ENCODE measurements around the gene RSAD2.

The RSAD2 gene

DNA sequence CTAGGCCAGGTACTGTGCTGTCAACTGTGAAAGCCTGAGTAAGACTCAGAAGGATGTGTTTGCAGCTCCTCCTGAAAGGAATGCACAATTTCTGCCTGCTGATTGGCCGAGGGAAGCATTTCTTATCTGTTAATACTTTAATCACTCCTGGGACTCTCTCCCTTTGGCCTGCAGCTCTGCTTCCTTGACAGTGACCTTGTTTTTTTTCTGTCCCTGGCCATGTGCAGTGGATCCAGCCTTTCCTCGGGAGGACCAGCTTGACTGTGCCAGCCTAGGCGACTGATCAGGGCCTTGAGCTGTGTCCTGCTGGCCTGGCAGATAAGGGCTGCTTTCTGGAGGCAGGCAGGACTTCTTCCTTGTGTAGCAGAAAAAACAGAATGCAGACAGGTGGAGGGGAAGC, 49.6 kb downstream of the RSAD2 start:
- Mint-ChIP-seq H3K4me1 (peaks cover 69% of the 10 kb centered on the region), H3K9me3 (no peaks in the 10 kb centered on the region), H3K36me3 (ENCODE audit: low read depth) (peaks cover 16% of the 10 kb centered on the region), H3K27ac (peak overlapping the region; percentile 19 to 83 (median 32)), H3K27me3 (ENCODE audit: low read depth) (no peaks in the 10 kb centered on the region), H3K4me3 (no peak overlapping the region)
- TF ChIP-seq, protein P1, sequence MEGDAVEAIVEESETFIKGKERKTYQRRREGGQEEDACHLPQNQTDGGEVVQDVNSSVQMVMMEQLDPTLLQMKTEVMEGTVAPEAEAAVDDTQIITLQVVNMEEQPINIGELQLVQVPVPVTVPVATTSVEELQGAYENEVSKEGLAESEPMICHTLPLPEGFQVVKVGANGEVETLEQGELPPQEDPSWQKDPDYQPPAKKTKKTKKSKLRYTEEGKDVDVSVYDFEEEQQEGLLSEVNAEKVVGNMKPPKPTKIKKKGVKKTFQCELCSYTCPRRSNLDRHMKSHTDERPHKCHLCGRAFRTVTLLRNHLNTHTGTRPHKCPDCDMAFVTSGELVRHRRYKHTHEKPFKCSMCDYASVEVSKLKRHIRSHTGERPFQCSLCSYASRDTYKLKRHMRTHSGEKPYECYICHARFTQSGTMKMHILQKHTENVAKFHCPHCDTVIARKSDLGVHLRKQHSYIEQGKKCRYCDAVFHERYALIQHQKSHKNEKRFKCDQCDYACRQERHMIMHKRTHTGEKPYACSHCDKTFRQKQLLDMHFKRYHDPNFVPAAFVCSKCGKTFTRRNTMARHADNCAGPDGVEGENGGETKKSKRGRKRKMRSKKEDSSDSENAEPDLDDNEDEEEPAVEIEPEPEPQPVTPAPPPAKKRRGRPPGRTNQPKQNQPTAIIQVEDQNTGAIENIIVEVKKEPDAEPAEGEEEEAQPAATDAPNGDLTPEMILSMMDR (IDR thresholded peaks at IDR 0.05; ENCODE audit: unreplicated experiment in 3 of 3) = no peak

DNA sequence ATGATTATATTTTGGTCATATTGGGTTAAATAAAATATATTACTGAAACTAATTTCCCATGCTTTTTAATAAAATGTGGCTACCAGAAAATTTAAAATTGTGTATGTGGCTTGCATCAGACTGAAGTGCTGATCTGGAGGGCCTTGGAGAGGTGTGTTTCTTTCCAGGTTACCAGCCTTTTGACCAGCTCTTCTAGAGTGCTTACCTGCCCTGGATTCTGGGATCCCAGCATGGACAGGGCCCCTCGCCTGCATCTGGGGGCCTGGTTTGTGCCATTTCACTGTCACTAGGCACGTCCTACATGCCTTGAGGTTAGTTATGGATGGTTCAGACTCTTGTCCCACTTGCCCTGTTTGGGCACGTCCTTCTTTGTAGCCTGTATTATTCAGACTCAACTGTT, 50.2 kb downstream of the RSAD2 start:
- Mint-ChIP-seq H3K4me1 (peaks cover 68% of the 10 kb centered on the region), H3K4me3 (no peak overlapping the region), H3K36me3 (ENCODE audit: low read depth) (peaks cover 16% of the 10 kb centered on the region), H3K27me3 (ENCODE audit: low read depth) (no peaks in the 10 kb centered on the region), H3K9me3 (no peaks in the 10 kb centered on the region), H3K27ac (peak overlapping the region in 1 of 3 experiments; percentile 6)
- TF ChIP-seq, protein P1 (IDR thresholded peaks at IDR 0.05; ENCODE audit: unreplicated experiment in 3 of 3) = no peak

DNA sequence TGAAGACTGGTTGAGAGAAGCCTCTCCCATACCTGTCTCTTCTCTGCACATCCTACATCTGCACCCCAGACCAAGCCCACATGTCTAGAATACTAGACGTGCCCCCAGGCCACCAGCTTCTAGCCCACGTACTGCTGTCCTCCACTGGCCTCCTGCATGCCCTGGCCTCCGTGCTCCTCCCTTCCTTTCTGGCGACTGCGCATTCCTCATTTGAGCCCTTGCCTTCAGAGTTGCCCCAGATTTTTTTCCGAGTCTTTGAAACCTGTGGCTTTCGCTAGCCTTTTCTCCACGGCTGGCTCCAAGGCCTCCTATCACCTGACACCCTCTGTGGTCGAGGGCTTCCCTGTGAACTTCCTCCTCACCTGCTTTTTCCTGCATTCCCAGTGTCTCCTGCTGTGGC, 50.9 kb downstream of the RSAD2 start:
- Mint-ChIP-seq H3K4me1 (peaks cover 67% of the 10 kb centered on the region), H3K4me3 (no peak overlapping the region), H3K27ac (peak overlapping the region; percentile 6 to 76 (median 17)), H3K36me3 (ENCODE audit: low read depth) (peaks cover 16% of the 10 kb centered on the region), H3K9me3 (no peaks in the 10 kb centered on the region), H3K27me3 (ENCODE audit: low read depth) (no peaks in the 10 kb centered on the region)
- TF ChIP-seq, protein P1 (IDR thresholded peaks at IDR 0.05; ENCODE audit: unreplicated experiment in 3 of 3) = no peak

DNA sequence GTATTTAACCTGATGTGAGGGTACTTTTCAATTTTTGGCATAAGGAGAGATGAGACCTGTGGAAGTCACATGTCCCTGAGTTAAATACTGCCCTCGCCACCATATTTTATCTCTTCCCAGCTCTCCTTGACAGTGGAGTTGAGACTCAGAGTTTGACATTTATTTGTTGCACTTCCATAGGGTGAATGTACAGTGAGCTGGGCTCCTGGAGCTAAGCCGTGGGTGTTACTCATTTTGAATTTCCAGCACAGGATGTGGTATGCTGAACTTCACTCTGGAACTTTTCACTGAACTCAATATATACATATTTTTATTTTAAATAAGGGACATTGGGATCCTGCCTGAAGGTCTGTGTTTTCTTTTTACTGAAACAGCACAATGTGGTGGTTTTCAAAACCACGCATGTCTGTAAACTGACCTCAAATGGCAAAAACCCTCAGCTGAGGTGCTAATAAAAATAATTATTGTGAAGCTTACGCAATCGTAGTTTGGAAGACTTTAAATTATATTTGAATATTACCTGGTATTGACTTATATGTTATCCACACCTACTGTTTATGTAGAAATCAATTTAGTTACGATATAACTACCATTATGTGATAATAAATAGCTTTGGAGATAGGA, 51.7 kb downstream of the RSAD2 start:
- peaks cover 59% of the 10 kb centered on the region for H3K4me1 Mint-ChIP-seq
- TF ChIP-seq, protein P1 (IDR thresholded peaks at IDR 0.05; ENCODE audit: unreplicated experiment in 3 of 3) = no peak
- H3K36me3 Mint-ChIP-seq (ENCODE audit: low read depth) = peaks cover 16% of the 10 kb centered on the region
- peak overlapping the region; percentile 6 to 71 (median 31) for H3K27ac Mint-ChIP-seq
- no peaks in the 10 kb centered on the region for H3K27me3 Mint-ChIP-seq (ENCODE audit: low read depth)
- no peak overlapping the region for H3K4me3 Mint-ChIP-seq
- H3K9me3 Mint-ChIP-seq = no peaks in the 10 kb centered on the region

DNA sequence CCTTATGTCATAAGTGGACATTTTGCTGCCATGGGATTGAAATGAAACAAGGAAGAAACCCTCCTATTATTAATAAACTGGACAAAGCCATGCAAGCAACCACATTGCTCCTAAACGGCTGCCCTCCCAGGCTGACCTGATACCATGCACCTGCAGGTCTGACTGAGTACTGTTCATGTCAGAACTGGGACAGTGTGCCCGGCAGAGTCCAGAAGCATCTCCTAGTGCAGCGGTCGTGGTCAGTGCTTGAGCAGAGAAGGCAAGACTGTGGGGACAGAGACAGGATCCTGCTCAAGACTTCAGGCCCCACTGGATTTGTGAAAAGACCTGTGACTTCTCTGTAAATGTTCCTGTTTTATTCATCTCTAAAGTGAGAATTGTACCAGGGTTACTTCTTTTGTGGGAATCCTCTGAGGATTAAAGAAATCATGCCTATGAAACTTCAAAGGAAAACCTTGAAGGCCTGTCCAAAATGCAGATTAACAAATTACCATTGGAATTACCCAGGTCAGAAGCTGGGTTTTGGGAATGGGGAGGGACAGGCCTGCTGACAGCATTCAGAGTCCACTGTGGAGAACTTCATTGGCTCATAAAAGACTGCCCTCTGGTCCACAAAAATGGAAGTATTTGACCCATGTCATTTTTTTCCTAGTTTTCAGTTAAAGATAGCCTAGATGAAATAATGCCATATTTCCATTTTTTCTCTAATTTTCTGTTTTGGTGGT, 53.5 kb downstream of the RSAD2 start:
- TF ChIP-seq, protein P1 (IDR thresholded peaks at IDR 0.05; ENCODE audit: unreplicated experiment in 3 of 3) = no peak
- Mint-ChIP-seq H3K4me3 (no peak overlapping the region), H3K27me3 (ENCODE audit: low read depth) (no peaks in the 10 kb centered on the region), H3K27ac (no peak overlapping the region), H3K4me1 (peaks cover 45% of the 10 kb centered on the region), H3K9me3 (peaks cover 3% of the 10 kb centered on the region), H3K36me3 (ENCODE audit: low read depth) (peaks cover 22% of the 10 kb centered on the region)
